ENCODE results near the gene FRY. TPM values are rescaled to one million over a fixed set of nuclear protein-coding genes. Genes with fewer than 3 reads are reported as not detected.

The FRY gene
- total and polyA plus RNA-seq, 2 of the 13 experiments (the other 11 are each of a cell fraction or from before 2014, with no cell fraction given), result 8.2 to 13.1 TPM

GRCh38 chr13:32255724-32256109, 224.1 kb downstream of the FRY start (continued):
- TF ChIP-seq ZNF337 (CRISPR knock-in tag; IDR thresholded peaks at IDR 0.05; ENCODE audit: borderline replicate concordance, low read depth), result peak; percentile 76; the same call in 1 of the 2 replicates
- TF ChIP-seq BCL6 (CRISPR knock-in tag; IDR thresholded peaks at IDR 0.05), result peak; percentile 72
- TF ChIP-seq HHEX (CRISPR knock-in tag; IDR thresholded peaks at IDR 0.05), result no peak
- TF ChIP-seq ZMYM3 (CRISPR knock-in tag; IDR thresholded peaks at IDR 0.05), result no peak
- TF ChIP-seq ZSCAN29 (CRISPR knock-in tag; conservative IDR thresholded peaks at IDR 0.05), result peak; percentile 79; the same call in 1 of the 2 replicates
- peak; percentile 81 for TF ChIP-seq FOSL2 (CRISPR knock-in tag; IDR thresholded peaks at IDR 0.05)
- peak; percentile 96 for TF ChIP-seq CEBPB (IDR thresholded peaks at IDR 0.05; ENCODE audit: borderline replicate concordance, low read depth, low read length)
- no peak for TF ChIP-seq DNMT1 (CRISPR knock-in tag; IDR thresholded peaks at IDR 0.05)
- TF ChIP-seq TGIF2 (CRISPR knock-in tag; IDR thresholded peaks at IDR 0.05), result peak; percentile 66; the same call in 1 of the 2 replicates
- TF ChIP-seq, protein P1, sequence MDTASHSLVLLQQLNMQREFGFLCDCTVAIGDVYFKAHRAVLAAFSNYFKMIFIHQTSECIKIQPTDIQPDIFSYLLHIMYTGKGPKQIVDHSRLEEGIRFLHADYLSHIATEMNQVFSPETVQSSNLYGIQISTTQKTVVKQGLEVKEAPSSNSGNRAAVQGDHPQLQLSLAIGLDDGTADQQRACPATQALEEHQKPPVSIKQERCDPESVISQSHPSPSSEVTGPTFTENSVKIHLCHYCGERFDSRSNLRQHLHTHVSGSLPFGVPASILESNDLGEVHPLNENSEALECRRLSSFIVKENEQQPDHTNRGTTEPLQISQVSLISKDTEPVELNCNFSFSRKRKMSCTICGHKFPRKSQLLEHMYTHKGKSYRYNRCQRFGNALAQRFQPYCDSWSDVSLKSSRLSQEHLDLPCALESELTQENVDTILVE (CRISPR knock-in tag; IDR thresholded peaks at IDR 0.05), result peak; percentile 55; the same call in 1 of the 2 replicates
- peak; percentile 61; the same call in 1 of the 2 replicates for TF ChIP-seq HDAC1 (CRISPR knock-in tag; IDR thresholded peaks at IDR 0.05)
- TF ChIP-seq TRIM24 (CRISPR knock-in tag; IDR thresholded peaks at IDR 0.05), result 0 out of 2 replicates have a peak, but pooled peaks have one; percentile 22
- 0 out of 2 replicates have a peak, but pooled peaks have one; percentile 48 for TF ChIP-seq RCOR2 (CRISPR knock-in tag; IDR thresholded peaks at IDR 0.05)
- TF ChIP-seq ZMYM4 (CRISPR knock-in tag; IDR thresholded peaks at IDR 0.05), result peak; percentile 27; the same call in 1 of the 2 replicates
- TF ChIP-seq, protein P2, sequence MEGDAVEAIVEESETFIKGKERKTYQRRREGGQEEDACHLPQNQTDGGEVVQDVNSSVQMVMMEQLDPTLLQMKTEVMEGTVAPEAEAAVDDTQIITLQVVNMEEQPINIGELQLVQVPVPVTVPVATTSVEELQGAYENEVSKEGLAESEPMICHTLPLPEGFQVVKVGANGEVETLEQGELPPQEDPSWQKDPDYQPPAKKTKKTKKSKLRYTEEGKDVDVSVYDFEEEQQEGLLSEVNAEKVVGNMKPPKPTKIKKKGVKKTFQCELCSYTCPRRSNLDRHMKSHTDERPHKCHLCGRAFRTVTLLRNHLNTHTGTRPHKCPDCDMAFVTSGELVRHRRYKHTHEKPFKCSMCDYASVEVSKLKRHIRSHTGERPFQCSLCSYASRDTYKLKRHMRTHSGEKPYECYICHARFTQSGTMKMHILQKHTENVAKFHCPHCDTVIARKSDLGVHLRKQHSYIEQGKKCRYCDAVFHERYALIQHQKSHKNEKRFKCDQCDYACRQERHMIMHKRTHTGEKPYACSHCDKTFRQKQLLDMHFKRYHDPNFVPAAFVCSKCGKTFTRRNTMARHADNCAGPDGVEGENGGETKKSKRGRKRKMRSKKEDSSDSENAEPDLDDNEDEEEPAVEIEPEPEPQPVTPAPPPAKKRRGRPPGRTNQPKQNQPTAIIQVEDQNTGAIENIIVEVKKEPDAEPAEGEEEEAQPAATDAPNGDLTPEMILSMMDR (CRISPR knock-in tag; IDR thresholded peaks at IDR 0.05), result no peak
- TF ChIP-seq SOX13 (IDR thresholded peaks at IDR 0.05), result no peak
- peak in 1 of 2 experiments; percentile 80; a peak in 2 of 4 replicates for TF ChIP-seq SOX13 (CRISPR knock-in tag; conservative IDR thresholded peaks at IDR 0.05 in 1 of 2, IDR thresholded peaks at IDR 0.05 in 1 of 2)
- peak; percentile 89 for TF ChIP-seq HNF1B (CRISPR knock-in tag; IDR thresholded peaks at IDR 0.05)
- TF ChIP-seq MED13 (CRISPR knock-in tag; IDR thresholded peaks at IDR 0.05), result peak; percentile 57; the same call in 1 of the 2 replicates
- 0 out of 2 replicates have a peak, but pooled peaks have one; percentile 32 for TF ChIP-seq ZNF335 (CRISPR knock-in tag; IDR thresholded peaks at IDR 0.05)
- TF ChIP-seq, protein P3, sequence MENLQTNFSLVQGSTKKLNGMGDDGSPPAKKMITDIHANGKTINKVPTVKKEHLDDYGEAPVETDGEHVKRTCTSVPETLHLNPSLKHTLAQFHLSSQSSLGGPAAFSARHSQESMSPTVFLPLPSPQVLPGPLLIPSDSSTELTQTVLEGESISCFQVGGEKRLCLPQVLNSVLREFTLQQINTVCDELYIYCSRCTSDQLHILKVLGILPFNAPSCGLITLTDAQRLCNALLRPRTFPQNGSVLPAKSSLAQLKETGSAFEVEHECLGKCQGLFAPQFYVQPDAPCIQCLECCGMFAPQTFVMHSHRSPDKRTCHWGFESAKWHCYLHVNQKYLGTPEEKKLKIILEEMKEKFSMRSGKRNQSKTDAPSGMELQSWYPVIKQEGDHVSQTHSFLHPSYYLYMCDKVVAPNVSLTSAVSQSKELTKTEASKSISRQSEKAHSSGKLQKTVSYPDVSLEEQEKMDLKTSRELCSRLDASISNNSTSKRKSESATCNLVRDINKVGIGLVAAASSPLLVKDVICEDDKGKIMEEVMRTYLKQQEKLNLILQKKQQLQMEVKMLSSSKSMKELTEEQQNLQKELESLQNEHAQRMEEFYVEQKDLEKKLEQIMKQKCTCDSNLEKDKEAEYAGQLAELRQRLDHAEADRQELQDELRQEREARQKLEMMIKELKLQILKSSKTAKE (CRISPR knock-in tag; IDR thresholded peaks at IDR 0.05; ENCODE audit: borderline replicate concordance), result peak; percentile 38; the same call in 1 of the 2 replicates
- no peak for TF ChIP-seq SATB2 (CRISPR knock-in tag; IDR thresholded peaks at IDR 0.05)
- peak; percentile 69 for TF ChIP-seq HOXA3 (CRISPR knock-in tag; IDR thresholded peaks at IDR 0.05)
- TF ChIP-seq TCF7L2 (IDR thresholded peaks at IDR 0.05; ENCODE audit: low read depth, low read length), result no peak
- TF ChIP-seq ZNF430 (CRISPR knock-in tag; IDR thresholded peaks at IDR 0.05), result peak; percentile 28; the same call in 1 of the 2 replicates
- 0 out of 2 replicates have a peak, but pooled peaks have one; percentile 47 for TF ChIP-seq KLF6 (CRISPR knock-in tag; IDR thresholded peaks at IDR 0.05)
- no peak for TF ChIP-seq ZNF891 (CRISPR knock-in tag; IDR thresholded peaks at IDR 0.05)

All from HepG2 (cell line).